ACC112 (cell line): ENCODE results near the gene IFT74.

Source experiments
- H2AFZ ChIP-seq: fragments of 200-600 bp; sonication (generic); one replicate; pipeline ENCODE4 v1.6.0; 2017; ENCODE audit warnings: antibody characterized with exemption, low read length; ENCODE audit not compliant: unreplicated experiment
- H3K27ac ChIP-seq: fragments of 200-600 bp; sonication (generic); 2 replicates; pipeline ENCODE4 v1.5.1; 2014; ENCODE audit warnings: low read depth, mild to moderate bottlenecking, antibody characterized with exemption, low read length, moderate library complexity
- H3K27me3 ChIP-seq: fragments of 200-600 bp; sonication (generic); 2 replicates; pipeline ENCODE4 v1.6.1; 2014; ENCODE audit warnings: mild to moderate bottlenecking, antibody characterized with exemption, low read length, moderate library complexity, mixed read lengths; ENCODE audit not compliant: insufficient read depth
- H3K36me3 ChIP-seq: fragments of 200-600 bp; sonication (generic); 2 replicates; pipeline ENCODE4 v1.6.1; 2016; ENCODE audit warnings: mild to moderate bottlenecking, antibody characterized with exemption, low read length, moderate library complexity, mixed read lengths; ENCODE audit not compliant: insufficient read depth
- H3K4me1 ChIP-seq: fragments of 200-600 bp; sonication (generic); one replicate; pipeline ENCODE4 v1.6.1; 2016; ENCODE audit warnings: low read length, mixed read lengths; ENCODE audit not compliant: insufficient read depth, unreplicated experiment, control insufficient read depth
- H3K4me3 ChIP-seq: fragments of 200-600 bp; sonication (generic); 2 replicates; pipeline ENCODE4 v1.5.1; 2014; ENCODE audit warnings: mild to moderate bottlenecking, low read depth, low read length
- H3K79me2 ChIP-seq: fragments of 200-600 bp; sonication (generic); one replicate; pipeline ENCODE4 v1.6.0; 2016; ENCODE audit warnings: low read length; ENCODE audit not compliant: control insufficient read depth, unreplicated experiment, insufficient read depth

IFT74 gene

DNA sequence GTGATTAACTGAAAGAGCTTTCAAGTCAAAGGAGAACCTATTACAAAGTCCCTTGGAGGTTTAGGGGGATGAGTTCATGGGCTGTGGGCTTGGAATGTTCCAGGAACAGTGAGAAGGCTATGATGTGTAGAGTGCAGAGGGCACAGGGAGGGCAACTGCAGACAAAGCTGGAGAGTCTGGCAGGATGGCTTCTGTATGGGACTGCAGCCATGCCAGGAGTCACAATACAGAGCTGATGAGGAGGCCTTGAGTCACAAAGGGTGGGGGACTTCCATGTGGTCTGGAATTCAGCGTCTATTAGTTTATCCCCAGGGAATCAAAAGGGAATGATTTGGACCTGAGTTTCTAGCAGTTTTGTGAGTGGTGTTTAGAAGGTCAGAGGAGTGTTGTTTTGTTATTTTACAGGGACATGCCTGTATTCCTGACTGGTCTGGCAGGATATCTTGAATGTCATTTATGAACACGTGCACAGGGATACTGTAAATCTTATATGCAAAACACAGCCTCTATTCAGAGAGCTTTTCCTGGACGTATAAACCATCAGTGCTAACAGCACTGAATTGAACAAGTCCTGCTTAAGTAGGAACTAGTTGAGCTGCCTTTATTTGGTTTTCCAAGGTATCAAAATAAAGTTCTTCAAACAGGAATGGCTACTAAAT lies 138.6 kb downstream of the IFT74 start:
- peak overlapping the region; percentile 6 for H2AFZ ChIP-seq
- H3K36me3 ChIP-seq = no peaks in the 10 kb centered on the region
- peak overlapping the region; percentile 6; the same call in 1 of the 2 replicates for H3K4me3 ChIP-seq
- peak overlapping the region; percentile 76 for H3K27ac ChIP-seq
- no peaks in the 10 kb centered on the region for H3K27me3 ChIP-seq
- peaks cover 38% of the 10 kb centered on the region for H3K4me1 ChIP-seq
- H3K79me2 ChIP-seq = no peaks in the 10 kb centered on the region

DNA sequence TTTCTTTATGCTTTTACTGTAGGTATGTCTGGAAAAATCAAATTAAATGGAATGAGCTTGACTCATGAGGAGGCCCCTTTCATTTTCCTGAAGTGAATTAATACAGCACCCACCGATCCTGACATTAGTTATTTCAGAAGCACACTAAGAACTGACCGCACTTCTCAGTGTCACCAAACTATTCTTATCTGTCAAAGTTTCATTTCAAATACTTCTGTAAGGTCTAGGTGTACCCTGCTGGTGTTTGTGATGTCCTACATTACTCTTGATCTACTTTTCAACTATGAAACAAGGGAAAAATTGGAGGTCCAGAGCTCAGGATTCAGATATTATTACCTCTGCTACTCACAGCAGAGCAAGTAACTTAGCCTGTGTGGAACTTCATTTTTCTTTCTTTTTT lies 151.0 kb downstream of the IFT74 start:
- no peak overlapping the region for H2AFZ ChIP-seq
- no peak overlapping the region for H3K27ac ChIP-seq
- H3K4me1 ChIP-seq = peaks cover 17% of the 10 kb centered on the region
- H3K36me3 ChIP-seq = no peaks in the 10 kb centered on the region
- no peaks in the 10 kb centered on the region for H3K27me3 ChIP-seq
- no peak overlapping the region for H3K4me3 ChIP-seq
- H3K79me2 ChIP-seq = no peaks in the 10 kb centered on the region

DNA sequence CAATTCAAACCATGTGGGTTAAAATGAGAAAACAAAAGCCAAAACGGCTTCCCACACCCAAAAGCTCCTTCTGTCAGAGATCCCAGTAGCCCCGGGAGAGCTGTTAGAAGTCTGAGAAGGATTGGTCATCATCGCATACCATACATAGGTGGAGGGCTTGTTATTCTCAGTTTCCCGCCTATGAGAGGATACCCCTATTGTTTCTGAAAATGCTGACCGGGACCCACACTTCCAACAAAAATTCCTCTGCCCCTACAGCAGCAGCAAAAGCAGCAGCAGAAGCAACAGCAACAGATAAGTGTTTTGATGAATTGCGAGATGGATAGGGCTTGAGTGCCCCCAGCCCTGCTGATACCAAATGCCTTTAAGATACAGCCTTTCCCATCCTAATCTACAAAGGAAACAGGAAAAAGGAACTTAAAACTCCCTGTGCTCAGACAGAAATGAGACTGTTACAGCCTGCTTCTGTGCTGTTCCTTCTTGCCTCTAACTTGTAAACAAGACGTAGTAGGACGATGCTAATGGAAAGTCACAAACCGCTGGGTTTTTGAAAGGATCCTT lies 152.8 kb downstream of the IFT74 start, which contains the start of gene TEK:
Gene TEK, plus strand, starts transcription at position 245 of the 561 bp plus-strand sequence. CDS start 366 bp downstream, outside the sequence.
- Histone ChIP-seq H3K4me1 (peaks cover 17% of the 10 kb centered on the region), H2AFZ (peak within 1 kb of the TSS; percentile 61), H3K36me3 (no peaks in the 10 kb centered on the region), H3K27me3 (no peaks in the 10 kb centered on the region), H3K4me3 (peak within 1 kb of the TSS; percentile 51), H3K79me2 (no peaks in the 10 kb centered on the region), H3K27ac (no peak within 1 kb of the TSS)

DNA sequence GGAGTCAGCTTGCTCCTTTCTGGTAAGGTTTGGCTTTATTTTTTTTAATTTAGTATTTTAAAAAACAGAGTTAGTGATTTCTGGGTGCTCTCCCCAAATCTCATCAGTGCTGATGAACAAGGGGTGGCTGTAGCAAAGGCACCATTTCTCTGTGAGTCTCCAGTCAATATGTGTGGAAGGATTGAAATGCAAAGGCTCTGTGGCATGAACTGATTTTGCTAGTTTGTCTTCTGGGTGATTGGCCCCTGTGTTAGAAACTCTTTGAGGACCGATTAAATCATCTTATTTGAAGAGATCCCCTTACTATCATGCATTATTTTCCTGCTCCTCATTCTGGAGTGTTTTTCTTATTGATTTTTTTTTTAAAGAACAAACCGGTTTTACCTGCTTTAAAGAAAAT lies 153.4 kb downstream of the IFT74 start:
- Histone ChIP-seq H3K27me3 (no peaks in the 10 kb centered on the region), H2AFZ (no peak overlapping the region), H3K36me3 (no peaks in the 10 kb centered on the region), H3K4me1 (peaks cover 17% of the 10 kb centered on the region), H3K27ac (no peak overlapping the region), H3K4me3 (peak overlapping the region; percentile 51), H3K79me2 (no peaks in the 10 kb centered on the region)

DNA sequence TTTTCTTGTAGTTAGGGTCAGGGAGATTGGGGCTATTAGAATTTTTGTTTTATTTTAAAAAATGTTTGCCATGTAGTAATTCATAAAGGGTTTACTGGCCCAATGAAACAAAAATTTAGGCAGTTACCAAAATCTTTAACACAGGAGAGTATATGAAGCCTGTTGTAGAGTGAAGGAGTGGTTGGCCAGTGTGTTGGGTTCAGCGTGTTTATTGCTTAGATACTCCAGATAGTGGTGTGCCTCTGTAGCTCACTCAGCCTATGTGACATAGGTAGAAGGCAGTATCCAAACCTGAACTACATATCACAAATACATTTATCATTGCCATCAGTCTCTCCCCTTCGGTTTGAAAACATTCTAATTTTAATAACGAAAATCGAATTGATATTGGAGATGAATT lies 154.0 kb downstream of the IFT74 start:
- H3K4me3 ChIP-seq = no peak overlapping the region; the same call in 1 of the 2 replicates

DNA sequence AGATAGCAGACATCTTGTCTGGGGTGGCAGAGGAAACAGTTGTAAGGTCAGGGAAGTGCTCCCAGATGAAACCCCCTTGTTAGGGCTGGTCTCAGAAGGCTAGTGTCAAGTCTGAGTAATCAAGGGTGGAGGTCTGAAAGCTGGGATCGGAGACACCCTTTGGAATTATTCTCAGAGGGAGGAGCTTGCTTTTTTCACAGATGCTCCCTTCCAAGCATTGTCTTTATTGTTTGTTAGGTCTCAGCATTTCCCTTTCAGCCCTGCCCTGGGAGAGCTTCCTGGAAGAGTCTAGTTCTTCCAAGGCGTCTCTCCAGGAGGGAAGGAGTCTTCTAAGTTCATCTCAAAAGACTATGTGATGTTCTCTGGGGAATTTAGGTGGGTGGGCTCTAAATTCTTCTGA lies 156.0 kb downstream of the IFT74 start:
- H3K4me1 ChIP-seq = peaks cover 17% of the 10 kb centered on the region
- no peaks in the 10 kb centered on the region for H3K27me3 ChIP-seq
- H3K4me3 ChIP-seq = no peak overlapping the region
- H2AFZ ChIP-seq = no peak overlapping the region
- H3K79me2 ChIP-seq = no peaks in the 10 kb centered on the region
- H3K27ac ChIP-seq = no peak overlapping the region
- H3K36me3 ChIP-seq = no peaks in the 10 kb centered on the region

More for the DNA sequence above, 154.0 kb downstream of the IFT74 start:
- H3K36me3 ChIP-seq = no peaks in the 10 kb centered on the region
- H3K27ac ChIP-seq = no peak overlapping the region
- no peak overlapping the region for H2AFZ ChIP-seq
- H3K27me3 ChIP-seq = no peaks in the 10 kb centered on the region
- no peaks in the 10 kb centered on the region for H3K79me2 ChIP-seq
- H3K4me1 ChIP-seq = peaks cover 17% of the 10 kb centered on the region
